DND-41 (cell line): ENCODE results near the gene BAIAP2L2.

ENCODE experiments used
- CTCF ChIP-seq: IDR thresholded peaks from 2 replicates; pipeline ENCODE4 v1.5.1; 2012; ENCODE audit warnings: borderline replicate concordance, low read length, moderate library complexity, mild to moderate bottlenecking; ENCODE audit not compliant: poor library complexity, severe bottlenecking; ENCODE audit errors: extremely low read depth
- EZH2 ChIP-seq: IDR thresholded peaks from 3 replicates; pipeline ENCODE4 v1.6.1; 2012; ENCODE audit warnings: borderline replicate concordance, low read depth, mild to moderate bottlenecking, moderate library complexity, low read length, inconsistent platforms; ENCODE audit not compliant: severe bottlenecking

GRCh38 chr22:38137876-38138687 lies 27.6 kb upstream of the BAIAP2L2 start:
- TF ChIP-seq CTCF (no peak), EZH2 (no peak)
